MM.1S (cell line): ENCODE data around the gene PRKCH.

Experiments
- CTCF ChIP-seq: fragments of 300-600 bp; sonication (generic); IDR thresholded peaks from 2 replicates; pipeline ENCODE4 v1.5.1; 2016; ENCODE audit warnings: antibody characterized with exemption, low read length, mixed read lengths
- EZH2phosphoT487 ChIP-seq: fragments of 300-600 bp; sonication (generic); IDR thresholded peaks from 2 replicates; pipeline ENCODE4 v1.6.1; 2018; ENCODE audit warnings: antibody characterized with exemption, low read length

- no peak for TF ChIP-seq EZH2phosphoT487
- no peak for TF ChIP-seq CTCF
These were observed 221.7 kb downstream of the PRKCH start for GRCh38 chr14:61542848-61543790.
